Astrocyte (in vitro differentiated cells and primary cell): Measurements from ENCODE around the gene DNAAF1.

Source experiments
- CTCF ChIP-seq: IDR thresholded peaks from 2 replicates; pipeline ENCODE4 v1.5.1; 2011; ENCODE audit warnings: low read depth, mild to moderate bottlenecking, inconsistent platforms, low read length, moderate library complexity; ENCODE audit not compliant: insufficient read depth
- EZH2 ChIP-seq: IDR thresholded peaks from 2 replicates; pipeline ENCODE4 v1.6.1; 2012; ENCODE audit warnings: mild to moderate bottlenecking, low read length, inconsistent platforms; ENCODE audit not compliant: insufficient read depth

- TF ChIP-seq CTCF (no peak), EZH2 (no peak)
These were observed 34.6 kb upstream of the DNAAF1 start for GRCh38 chr16:84110527-84110926.
